GM19035 (cell line): ENCODE measurements around the gene SIVA1.

Experiments
- ATAC-seq: cut with Tn5 transposase; IDR thresholded peaks from one replicate; pipeline ENCODE4 v1.9.1; 2021; ENCODE audit not compliant: unreplicated experiment

Gene SIVA1

DNA sequence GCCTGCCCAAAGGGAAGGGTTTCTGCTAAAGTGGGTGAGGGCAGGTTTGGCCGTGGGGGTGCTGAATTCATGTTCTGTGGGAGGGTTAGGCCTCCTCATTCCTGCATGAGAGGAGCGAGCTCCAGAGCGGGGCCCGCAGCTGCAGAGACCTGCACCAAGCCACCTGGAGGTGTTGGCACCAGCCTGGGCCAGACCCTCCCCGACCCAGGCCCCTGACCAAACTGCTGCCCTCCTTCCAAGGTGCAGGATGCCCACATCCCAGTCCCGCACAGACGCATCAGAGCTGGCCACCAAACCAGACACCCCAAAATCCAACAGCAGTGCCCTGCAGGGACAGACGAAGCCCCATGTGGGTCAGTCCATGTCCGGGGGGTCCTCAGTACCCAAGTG, 18.4 kb upstream of the SIVA1 start:
- no peak for ATAC-seq

DNA sequence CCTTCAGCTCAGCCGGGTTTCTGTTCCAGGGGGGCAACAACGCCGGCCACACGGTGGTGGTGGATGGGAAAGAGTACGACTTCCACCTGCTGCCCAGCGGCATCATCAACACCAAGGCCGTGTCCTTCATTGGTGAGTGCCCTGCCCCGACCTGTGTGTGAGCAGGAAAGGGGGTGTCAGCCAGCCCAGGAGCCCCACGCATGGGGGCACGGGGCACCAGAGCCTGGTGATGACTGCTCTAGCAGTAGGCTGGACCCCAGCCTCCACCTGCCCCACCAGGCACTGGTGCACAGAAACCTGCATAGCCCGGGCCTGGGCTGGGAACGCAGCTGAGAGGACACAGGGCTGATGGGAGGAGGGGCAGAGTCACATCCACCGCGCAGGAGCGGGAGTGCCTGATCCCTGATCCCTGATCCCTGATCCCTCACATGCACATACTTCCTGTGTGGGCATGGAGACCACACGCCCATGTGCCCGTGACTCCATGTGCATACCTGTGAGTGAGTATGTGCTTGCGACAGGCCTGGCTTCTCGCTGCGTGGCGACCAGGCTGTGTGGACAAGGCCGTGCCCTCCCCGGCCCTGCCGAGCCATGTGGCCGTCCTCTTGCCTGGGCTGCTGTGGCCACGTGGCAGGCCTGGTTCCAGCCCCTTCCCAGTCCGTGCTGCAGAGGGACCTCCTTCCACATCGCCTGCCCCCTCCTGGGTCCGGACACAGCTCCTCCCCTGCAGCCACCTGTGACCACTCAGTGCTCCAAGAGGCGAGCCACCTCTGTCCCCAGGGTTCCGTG, 17.8 kb upstream of the SIVA1 start:
- ATAC-seq, result no peak

DNA sequence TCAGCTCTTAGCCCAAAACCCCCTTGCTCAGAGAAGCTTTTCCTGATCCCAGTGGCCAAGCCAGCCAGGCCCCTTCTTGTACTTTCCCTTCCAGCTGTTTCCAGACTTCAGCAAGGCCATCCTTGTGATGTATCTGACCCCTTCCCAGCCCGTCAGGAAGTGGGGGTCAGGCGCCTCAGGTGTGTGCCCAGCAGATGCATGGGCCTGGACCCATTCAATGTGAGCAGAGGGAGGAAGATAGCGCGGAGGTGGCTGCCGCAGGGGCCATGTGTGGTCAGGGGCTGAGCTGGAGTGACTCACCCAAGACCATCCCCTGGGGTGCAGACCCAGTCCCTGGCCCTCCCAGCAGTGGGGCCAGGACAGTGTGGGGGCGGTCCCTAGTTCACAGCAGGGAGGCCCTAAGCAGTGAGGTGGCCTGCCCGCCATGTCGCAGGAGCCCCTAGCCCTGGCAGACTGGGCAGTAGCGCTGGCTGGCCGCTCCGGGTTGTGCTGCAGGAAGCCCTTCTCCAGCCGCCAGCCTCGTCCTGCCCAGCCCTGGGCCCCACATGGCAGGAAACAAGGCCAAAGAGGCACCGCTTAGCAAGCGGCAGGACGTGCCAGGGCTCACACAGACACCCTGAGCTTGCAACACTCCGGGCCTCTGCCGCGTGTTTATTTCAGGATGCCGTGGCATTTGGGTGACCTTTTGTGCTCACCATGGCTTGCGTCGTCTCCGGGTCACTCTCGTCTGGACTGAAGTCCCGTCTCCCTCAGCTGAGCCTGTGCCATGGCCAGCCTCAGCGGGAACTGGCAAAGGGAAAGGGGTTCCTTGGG, 16.9 kb upstream of the SIVA1 start:
- ATAC-seq, result no peak

DNA sequence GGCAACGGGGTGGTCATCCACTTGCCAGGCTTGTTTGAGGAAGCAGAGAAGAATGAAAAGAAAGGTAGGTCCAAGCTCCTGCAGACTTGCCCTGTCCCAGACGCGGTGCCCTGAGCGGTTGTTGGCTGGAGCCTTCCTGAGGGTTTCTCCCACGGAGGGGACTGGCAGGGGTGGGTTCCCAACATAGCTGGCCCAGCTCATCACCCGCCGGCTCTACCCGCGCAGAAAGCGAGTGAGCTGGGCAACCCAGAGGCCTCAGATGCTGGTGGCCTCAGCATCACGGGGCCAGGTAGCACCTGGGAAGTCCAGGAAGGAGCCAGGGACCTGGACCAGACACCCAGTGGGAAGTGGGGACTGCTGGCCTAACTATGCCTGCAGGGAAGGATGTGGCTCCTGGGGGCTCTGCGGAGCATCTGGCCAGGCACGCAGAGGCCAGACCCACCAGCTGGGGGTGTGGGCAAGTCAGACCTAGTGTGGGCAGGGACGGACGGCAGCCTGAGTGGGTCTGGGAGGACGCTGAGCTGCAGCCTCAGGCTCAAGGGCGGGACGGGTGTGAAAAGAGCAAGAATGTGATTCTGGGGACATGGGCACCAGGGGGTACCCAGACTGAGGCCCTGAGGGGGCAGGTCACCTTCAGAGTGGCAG, 14.4 kb upstream of the SIVA1 start:
- ATAC-seq, result no peak

DNA sequence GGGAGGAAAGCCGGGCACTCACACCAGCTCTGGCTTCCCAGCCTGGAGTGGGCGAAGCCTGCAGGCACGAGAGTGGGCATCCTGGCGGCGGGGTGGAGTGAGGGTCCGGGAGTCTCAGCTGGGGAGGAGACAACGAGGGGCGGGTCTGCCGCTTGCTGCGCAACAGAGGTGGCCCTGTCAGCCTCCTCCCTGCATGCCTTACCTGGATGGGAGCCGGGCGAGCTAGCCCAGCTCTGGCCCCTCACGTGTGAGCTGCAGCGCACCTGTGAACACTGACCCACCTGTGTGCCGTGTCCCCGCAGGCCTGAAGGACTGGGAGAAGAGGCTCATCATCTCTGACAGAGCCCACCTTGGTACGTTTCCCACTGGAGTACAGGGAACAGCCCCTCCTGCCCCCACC, 13.9 kb upstream of the SIVA1 start:
- no peak for ATAC-seq

DNA sequence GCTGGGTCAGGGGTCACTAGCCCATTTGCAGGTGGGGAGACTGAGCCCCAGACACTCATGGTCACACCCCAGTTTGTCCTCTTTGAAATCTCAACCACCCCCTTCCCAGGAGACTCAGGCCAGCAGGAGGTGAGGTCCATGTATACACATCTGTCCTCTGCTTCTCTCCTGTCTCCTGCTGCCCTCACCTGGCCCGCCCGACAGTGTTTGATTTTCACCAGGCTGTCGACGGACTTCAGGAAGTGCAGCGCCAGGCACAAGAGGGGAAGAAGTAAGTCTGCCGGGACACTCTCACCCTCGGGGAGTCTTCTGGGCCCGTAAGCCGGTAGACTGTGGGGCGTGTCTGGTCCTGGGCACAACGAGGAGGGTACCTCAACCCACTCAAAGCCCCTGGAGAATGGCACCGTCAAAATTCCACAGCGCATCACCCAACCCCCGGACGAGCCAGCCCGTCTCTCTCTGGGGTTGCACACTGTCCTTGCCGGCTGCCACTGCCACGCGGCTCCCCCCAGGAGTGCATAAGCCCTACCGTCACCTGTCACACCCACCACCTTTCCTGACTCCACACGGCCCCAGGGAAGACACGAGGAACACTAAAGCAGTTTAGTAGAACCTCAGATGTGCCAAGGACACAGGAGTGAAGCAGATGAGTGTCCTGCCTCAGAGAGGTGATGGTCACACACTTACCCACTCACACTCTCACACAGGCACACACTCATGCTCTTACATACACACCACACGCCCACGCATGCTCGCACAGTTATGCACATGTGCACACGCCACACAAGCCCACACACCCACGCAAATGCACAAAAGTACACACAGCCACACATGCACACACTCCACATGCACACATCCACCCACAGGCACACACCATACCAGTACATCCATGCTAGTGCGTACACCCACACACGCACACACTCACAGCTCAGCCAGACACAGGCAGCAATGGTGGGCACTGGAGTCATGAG, 13.1 kb upstream of the SIVA1 start:
- no peak for ATAC-seq

DNA sequence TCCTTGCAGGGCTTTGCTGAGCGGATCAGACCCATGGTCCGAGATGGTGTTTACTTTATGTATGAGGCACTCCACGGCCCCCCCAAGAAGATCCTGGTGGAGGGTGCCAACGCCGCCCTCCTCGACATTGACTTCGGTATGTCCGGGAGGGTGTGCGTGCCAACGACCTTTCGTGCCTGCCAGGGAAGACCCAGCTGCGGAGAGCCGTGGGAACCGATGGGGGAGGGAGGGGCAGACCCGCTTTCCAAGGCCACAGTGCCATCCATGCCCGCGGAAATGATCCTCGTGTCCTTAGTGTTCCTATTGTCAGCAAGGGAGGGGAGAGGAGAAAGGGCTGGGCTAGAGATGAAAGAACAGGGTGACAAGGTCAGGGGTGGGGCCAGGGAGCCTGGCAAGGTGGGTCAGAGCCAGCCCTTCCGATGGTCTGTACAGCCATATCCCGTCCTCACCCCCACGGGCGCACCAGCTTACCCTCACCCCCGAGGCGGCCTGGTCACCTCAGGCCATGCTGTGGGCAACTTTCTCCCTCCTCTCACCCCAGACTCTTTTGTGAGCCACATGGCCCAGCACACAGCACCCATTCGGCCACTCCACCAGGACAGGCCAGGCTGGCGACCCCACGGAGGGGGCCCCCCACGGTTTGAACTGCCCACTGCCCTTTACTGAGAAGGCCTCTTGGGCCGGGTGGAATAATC, 11.7 kb upstream of the SIVA1 start:
- no peak for ATAC-seq

DNA sequence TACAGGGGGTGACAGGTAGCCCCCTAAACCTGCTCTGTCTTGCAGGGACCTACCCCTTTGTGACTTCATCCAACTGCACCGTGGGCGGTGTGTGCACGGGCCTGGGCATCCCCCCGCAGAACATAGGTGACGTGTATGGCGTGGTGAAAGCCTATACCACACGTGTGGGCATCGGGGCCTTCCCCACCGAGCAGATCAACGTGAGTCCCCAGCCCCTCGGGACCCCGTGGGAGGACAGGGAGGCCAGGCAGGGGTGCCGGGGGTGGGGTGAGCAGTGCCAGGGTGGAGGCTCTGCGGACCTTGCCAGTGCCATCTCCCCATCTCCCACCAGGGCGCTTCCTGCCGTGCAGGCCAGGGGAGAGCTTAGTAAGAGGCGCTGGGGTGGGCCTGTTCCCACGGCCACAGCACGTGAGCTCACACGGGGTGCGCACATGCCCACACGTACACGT, 11.1 kb upstream of the SIVA1 start:
- no peak for ATAC-seq

DNA sequence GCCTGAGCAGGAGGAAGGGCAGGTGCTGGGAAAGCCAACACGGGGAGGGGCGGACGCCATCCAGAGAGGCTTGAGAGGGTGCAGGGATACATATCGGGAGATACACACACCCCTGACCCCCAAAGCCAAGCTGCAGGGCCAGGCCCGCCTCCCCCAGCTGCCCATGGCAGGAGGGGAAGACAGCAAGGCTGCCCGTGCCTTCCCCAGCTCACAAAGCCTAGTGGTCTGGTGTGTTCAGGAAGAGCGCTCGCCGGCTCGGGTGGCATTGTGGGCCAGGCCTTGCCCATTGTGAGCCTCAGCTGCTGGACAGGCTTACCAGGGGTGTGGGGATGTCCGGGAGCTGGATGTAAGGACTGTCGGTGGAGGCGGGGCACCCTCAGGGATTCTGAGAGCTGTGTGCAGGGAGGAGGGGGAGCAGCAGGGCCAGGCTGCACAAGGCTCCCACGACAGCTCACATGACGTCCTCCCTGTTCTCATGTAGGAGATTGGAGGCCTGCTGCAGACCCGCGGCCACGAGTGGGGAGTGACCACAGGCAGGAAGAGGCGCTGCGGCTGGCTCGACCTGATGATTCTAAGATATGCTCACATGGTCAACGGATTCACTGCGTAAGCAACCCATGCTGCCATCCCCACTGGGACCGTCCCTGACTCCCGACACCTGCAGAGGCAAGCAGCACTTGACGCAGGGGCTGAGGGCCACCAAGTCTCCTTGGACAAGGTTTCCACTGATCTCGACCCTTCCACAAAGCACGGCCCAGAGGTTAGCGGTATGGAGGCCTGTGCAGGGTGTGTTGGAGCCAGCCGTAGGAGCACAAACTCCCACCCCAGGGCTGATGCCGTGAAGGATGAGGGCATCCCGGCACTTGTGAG, 10.1 kb upstream of the SIVA1 start:
- ATAC-seq, result no peak

DNA sequence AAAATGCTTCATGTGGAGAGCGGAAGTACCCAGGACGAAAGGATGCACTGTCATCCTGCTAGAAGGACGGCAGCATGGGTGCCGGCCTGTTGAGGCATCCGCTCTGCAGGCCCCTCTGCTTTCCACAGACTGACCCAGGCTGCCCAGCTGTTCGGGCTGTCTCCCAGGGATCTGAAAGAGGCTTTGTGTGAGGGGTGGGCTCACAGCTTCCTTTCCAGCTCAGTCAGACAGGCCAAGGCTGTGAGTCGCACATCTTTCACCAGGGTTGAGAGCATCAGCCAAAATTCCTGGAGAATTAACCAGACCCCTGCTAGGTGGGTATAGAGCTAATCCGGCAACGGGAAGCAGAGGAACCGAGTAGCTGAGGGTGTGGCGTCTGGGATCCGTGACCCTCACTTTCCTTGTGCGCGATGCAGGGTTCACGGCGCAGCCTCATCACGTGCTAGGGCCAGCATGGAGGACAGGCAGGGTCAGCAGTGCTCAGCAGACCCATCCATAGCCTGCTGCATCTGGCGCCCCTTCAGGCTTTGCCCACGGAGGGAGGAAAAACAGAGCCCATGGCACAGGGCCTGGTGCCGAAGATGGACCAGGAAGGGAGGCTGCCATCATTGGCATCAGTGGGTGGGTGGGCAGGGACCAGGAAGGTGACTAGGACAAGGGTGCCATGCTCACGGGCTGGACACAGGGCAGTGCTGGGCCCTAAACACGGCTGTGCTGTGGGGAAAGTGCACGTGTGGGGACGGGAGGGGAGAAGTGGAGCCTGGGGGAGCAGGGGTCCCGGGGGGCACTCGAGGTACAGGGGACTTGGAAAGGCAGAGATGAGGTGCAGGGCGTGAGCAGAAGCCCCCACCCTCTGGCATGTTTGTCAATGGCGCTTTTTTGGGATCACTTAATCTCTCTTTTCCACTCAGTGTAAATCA, 9.2 kb upstream of the SIVA1 start:
- ATAC-seq, result no peak

DNA sequence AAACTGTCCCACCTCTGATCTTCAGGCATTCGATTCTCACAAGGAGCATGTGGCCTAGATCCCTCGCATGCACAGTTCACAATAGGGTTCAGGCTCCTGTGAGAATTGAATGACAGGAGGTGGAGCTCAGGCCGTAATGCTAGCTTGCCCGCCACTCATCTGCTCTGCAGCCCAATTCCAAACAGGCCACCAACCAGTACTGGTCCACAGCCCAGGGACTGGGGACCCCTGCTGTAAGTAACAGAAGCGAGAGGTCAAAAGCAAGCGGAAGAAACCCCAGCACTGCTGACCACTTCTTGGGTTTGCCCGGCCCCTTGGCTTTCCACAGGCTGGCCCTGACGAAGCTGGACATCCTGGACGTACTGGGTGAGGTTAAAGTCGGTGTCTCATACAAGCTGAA, 8.5 kb upstream of the SIVA1 start:
- no peak for ATAC-seq

DNA sequence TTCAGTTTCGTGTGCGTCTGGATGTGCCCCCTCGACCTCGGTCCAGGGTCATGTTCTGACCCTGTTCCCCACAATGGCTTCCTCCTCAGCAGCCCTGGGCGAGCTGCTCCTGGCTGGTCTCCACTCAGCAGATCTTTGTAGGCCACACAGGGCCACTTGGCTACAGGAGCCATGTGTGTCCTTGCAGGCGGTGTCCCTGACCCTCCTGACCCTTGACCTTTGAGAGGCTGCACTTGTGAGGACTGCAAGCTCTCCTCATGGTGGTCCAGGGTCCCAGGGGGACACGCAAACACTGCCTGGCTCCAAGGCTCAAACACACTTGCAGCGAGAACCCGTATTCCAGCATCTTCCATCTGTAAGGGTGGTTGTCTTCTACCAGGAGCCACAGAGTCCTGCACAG, 7.5 kb upstream of the SIVA1 start:
- ATAC-seq, result no peak

DNA sequence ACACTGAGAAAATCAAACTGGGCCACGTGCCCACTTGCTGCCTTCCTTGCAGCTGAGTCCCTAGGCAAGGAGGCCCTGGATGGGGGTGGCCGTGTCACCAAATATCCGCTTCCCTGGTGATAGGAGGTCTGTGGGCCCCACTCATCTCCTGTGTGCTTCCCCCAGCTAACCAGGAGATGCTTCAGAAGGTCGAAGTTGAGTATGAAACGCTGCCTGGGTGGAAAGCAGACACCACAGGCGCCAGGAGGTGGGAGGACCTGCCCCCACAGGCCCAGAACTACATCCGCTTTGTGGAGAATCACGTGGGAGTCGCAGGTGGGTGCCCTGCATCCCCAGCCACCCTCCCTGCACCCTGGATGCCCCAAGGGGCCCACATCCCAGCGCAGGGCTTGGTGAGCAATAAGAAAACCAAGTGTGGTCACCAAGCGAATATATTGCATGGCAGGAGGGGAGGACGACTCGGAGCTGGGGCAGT, 6.8 kb upstream of the SIVA1 start:
- ATAC-seq, result no peak

DNA sequence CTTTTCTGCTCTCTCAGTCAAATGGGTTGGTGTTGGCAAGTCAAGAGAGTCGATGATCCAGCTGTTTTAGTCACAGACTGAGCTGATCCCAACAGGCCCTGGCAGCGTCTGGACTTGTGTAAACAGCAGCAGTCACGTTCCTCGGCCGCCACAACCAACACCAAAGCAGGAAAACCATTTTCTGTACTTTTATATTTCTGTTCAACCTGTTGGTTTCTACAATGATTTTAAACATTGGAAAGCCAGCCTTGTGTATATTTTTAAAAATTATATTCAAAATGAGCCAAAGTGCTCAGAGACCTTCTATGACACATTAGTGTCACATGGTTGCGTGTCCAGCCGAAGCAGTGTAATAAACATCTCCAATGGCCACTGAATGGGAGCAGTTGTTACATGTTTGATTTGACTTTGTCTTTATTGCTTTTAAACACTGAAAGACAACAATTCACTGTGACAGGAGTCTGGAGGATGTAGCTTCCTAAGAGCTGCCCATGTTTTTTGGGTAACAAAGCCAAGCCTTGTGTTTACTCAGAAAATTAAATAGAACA, 5.9 kb upstream of the SIVA1 start:
- no peak for ATAC-seq

DNA sequence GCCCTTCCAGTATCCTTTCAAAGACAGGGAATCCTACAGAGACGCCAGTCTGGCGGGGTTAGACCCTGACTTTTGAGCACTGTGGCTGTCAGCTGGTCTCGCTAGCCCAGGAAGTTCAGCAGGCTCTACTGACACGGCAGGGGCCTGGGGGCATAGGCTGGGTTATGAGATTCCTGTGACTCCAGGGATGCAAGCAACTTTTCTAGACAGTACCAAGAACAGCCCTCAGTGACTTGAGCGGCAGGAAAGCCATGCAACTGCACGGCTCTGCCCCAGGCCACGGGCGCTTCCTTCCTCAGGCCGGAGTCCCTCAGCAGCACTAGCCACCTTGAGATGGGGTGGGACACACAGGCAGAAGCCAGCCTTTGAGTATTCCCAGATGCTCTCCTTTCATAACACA, 5.1 kb upstream of the SIVA1 start:
- no peak for ATAC-seq

DNA sequence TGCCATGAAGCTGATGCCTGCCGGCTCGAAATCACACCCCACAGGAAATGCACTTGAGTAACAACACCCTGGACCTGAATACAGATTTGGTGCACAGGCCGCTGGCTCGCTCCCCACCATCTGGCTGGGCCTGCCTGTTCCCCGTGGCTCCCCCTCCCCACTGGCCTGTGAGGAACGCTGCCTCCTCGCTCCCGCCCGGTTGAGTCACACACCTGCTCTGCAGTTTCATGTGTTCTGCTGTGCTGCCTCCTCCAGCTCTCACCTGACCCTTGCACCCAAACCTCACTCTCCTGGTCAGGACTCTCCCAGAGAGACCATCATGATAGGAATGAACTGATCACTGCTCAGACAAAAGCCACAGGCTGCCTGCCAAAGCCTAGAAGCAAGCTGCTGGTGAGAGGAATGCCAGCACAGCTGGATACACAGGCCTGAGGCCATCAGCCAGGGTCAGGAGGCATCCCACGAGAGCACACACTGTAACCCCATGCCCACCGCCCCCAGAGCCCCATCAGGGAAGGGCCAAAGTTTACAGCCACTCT, 3.8 kb upstream of the SIVA1 start:
- no peak for ATAC-seq

DNA sequence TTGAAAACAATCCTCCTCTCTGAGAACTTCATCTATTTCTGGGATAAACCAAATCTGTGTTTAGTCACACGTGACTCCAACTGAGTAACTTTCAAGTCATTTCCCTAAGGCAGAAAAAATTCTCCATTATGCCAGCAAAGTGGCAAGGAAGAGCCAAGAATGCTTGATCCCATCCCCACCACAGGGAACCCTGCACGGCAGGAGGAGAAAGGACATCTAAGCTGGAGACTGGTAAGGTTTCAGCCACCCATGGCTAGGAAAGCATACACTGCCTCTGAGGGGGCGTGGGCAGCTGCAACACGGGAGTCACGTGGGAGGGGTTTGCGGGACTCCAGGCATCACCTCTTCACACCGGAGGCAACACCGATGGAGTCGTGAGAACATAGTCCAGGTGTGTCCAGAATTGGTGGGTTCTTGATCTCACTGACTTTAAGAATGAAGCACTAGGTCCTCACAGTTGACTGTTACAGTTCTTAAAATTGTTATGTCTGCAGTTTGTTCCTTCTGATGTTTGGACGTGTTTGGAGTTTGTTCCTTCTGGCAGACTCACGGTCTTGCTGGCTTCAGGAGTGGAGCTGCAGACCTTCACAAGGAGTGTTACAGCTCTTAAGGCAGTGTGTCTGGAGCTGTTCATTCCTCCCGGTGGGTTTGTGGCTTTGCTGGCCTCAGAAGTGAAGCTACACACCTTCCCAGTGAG, 2.7 kb upstream of the SIVA1 start:
- ATAC-seq, result no peak
